Activated CD4-positive, alpha-beta memory T cell treated with anti-CD3 and anti-CD28 coated beads for 36 hours (primary cell): ENCODE measurements around the gene TPRN. TPM values are rescaled to one million over a fixed set of nuclear protein-coding genes. Genes with fewer than 3 reads are reported as not detected.
A peak's percentile ranks its signal among the peaks of the same experiment; 100 is the strongest.

Experiments
- CTCF ChIA-PET: fragments of 350-600 bp; sonication (Branson Sonifier 250); formaldehyde crosslinking; loops from one replicate; lab custom pipeline; 2021; ENCODE audit warnings: antibody characterized with exemption, inconsistent platforms; lab: Charles Lee
- POLR2A ChIA-PET: fragments of 350-600 bp; sonication (Branson Sonifier 250); formaldehyde crosslinking; loops from one replicate; lab custom pipeline; 2021; ENCODE audit warnings: antibody characterized with exemption; lab: Charles Lee
- DNase-seq: peaks from one replicate; pipeline ENCODE4 v3.0.0-alpha.2; 2020
- H3K27ac Mint-ChIP-seq: one replicate; pipeline ENCODE4 v1.8.0; 2021; ENCODE audit warnings: mixed read lengths
- H3K27me3 Mint-ChIP-seq: one replicate; pipeline ENCODE4 v1.8.0; 2021; ENCODE audit warnings: mixed read lengths
- H3K36me3 Mint-ChIP-seq: one replicate; pipeline ENCODE4 v1.8.0; 2021; ENCODE audit warnings: mixed read lengths
- H3K4me1 Mint-ChIP-seq: one replicate; pipeline ENCODE4 v1.8.0; 2021; ENCODE audit warnings: low read depth, mixed read lengths
- H3K4me3 Mint-ChIP-seq: one replicate; pipeline ENCODE4 v1.8.0; 2021; ENCODE audit warnings: mild to moderate bottlenecking, mixed read lengths
- H3K9me3 Mint-ChIP-seq: one replicate; pipeline ENCODE4 v1.8.0; 2021; ENCODE audit warnings: mixed read lengths
- intact Hi-C: fragments of 100-400 bp; cut with micrococcal nuclease; formaldehyde crosslinking; loops from one replicate; pipeline ENCODE4 v1.15.1; 2023
- total RNA-seq, 2 experiments: library from RNA; stranded (reverse); gene quantifications; one replicate each; pipeline ENCODE4 v1.2.3, GENCODE V29; 2021

Gene TPRN
- total RNA-seq, 2 experiments from 2014 or later, result 6.1 to 6.7 TPM

- POLR2A ChIA-PET, result interaction anchor here (0.7 to 2.9 kb wide), 4 partner anchors 9 to 50 kb away, joined by 3 to 18 read pairs (median 12); partner anchors contain the start of genes NDOR1, TMEM203, TPRN and TUBB4B
- Mint-ChIP-seq H3K4me3 (peak overlapping the region; percentile 48), H3K27ac (no peak overlapping the region), H3K36me3 (peaks cover 11% of the 10 kb centered on the region), H3K9me3 (no peaks in the 10 kb centered on the region), H3K4me1 (peaks cover 38% of the 10 kb centered on the region), H3K27me3 (no peaks in the 10 kb centered on the region)
- CTCF ChIA-PET, result interaction anchor here (1.4 to 3.4 kb wide), 8 partner anchors 8 to 61 kb away, joined by 3 to 14 read pairs (median 8); partner anchors contain the start of genes CYSRT1, NDOR1, RNF208 and RNF224
- intact Hi-C loops, result no loop called here
- DNase-seq, result no peak
Measured at GRCh38 chr9:137190315-137190856, 10.2 kb downstream of the TPRN start.

DNA sequence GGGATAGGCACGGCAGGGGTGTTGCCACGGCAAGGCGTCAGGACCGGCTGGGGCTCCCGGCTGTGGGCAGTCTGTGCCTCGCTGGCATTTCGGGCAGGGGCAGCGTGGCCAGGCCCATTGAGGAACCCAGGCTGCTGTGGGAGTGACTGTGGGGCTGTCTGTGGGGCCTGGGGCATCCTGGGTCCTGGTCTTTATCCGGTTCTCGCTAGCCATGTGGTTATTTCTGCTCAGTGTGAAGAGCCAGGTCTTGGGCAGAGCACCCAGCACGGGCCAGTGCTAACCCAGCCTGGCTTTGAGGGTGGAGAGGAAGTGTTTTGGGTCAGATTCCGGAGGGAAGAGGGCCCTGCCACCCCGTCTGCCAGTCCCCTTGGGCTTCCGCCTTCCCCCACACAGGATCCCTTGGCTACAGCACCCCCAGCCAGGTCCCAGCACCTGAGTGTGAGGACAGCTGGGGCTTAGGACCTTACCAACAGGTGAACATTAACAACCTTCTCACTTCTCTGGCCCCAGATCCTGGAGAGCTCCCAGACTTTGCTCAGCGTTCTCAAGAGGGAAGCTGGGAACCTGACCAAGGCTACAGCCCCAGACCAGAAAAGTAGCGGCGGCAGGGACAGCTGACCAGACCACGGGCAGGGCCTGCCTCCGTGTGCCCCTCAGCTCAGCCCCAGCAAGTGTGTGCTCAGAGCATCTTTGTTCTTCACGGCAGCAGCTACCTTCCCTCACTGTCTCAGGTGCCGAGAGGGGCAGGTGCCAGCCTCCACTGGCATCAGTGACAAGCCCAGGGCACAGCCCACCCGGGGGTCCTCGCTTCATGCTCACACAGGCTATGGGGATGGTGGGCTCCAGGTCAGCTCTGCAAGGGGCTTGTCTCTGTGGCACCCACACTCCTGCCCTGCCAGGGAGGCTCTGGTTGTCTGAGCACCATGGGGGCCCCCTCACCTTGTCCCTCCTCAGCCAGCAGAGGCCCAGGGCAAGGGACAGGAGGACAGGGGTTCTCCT is 10.9 kb downstream of the TPRN start:
- intact Hi-C loops, result loop anchor here (1.0 kb wide), 1 partner anchor 60 kb away; no protein-coding TSS in a partner anchor
- Mint-ChIP-seq H3K4me1 (peaks cover 38% of the 10 kb centered on the region), H3K4me3 (peak overlapping the region; percentile 97), H3K27ac (peak overlapping the region; percentile 93), H3K9me3 (no peaks in the 10 kb centered on the region), H3K36me3 (peaks cover 11% of the 10 kb centered on the region), H3K27me3 (no peaks in the 10 kb centered on the region)
- ChIA-PET CTCF (interaction anchor here (0.8 to 3.4 kb wide), 21 partner anchors 9 to 155 kb away, joined by 3 to 14 read pairs (median 4); partner anchors contain the start of genes CYSRT1, DPP7, NDOR1 and NELFB), POLR2A (interaction anchor here (0.5 to 2.9 kb wide), 16 partner anchors 8 to 383 kb away, joined by 3 to 18 read pairs (median 4); partner anchors contain the start of genes NDOR1, TMEM203, TPRN and TUBB4B)
- DNase-seq, result no peak

DNA sequence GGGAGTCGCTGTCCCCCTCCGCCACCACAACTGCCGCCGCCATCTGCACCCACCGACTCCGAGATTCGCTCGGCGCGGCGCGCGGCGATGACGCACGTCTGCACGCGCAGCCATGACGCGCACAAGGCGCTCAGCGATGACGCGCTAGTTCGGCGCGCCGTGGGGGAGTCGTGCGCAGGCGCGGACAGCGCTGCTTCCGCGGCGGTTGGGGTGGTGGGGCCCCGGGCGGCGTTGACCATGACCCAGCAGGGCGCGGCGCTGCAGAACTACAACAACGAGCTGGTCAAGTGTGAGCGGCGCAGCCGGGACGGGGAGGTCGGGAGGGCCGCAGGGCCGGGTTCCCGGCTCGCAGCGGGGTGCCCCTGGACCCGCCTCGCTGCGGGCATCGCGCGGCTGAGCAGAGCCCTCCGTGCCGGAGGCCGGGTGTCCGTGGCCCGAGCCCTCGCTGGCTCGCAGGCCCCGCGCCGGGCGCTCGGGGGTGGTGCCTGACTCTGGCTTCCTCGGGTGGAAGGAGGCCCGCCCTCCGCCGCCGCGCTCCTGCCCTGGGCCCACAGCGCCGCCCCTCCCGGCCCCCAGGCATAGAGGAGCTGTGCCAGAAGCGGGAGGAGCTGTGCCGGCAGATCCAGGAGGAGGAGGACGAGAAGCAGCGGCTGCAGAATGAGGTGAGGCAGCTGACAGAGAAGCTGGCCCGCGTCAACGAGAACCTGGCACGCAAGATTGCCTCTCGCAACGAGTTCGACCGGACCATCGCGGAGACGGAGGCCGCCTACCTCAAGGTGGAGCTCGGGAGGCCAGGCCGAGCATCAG is 11.8 kb downstream of the TPRN start, which contains the start of the genes ANAPC2 and SSNA1:
Gene ANAPC2 (minus strand): TSS at position 71 of the 807 bp plus-strand sequence. CDS start 28 bp downstream, at position 43.
Gene SSNA1 (plus strand): TSS at position 187 of the 807 bp plus-strand sequence. CDS start 51 bp downstream, at position 238.
- Mint-ChIP-seq H3K27ac (peak within 1 kb of the TSS; percentile 93), H3K4me1 (peaks cover 40% of the 10 kb centered on the region), H3K9me3 (no peaks in the 10 kb centered on the region), H3K4me3 (peak within 1 kb of the TSS; percentile 97), H3K36me3 (peaks cover 17% of the 10 kb centered on the region), H3K27me3 (no peaks in the 10 kb centered on the region)
- POLR2A ChIA-PET, result interaction anchor here (0.5 to 2.9 kb wide), 16 partner anchors 9 to 382 kb away, joined by 3 to 18 read pairs (median 4); partner anchors contain the start of genes NDOR1, TMEM203, TPRN and TUBB4B
- CTCF ChIA-PET, result interaction anchor here (0.8 to 3.4 kb wide), 20 partner anchors 10 to 154 kb away, joined by 3 to 14 read pairs (median 4); partner anchors contain the start of genes CYSRT1, DPP7, NDOR1 and NELFB
- intact Hi-C loops, result loop anchor here (1.0 kb wide), 5 partner anchors 12 to 59 kb away; partner anchors contain the start of genes NDOR1, TMEM203 and TPRN
- peak; percentile 95 for DNase-seq

- intact Hi-C loops, result loop anchor here (1.0 kb wide), 4 partner anchors 12 to 52 kb away; partner anchors contain the start of genes NDOR1, TMEM203 and TPRN
- ChIA-PET POLR2A (interaction anchor here (0.8 to 2.9 kb wide), 11 partner anchors 13 to 61 kb away, joined by 3 to 18 read pairs (median 5); partner anchors contain the start of genes CYSRT1, NDOR1, TMEM203 and TPRN), CTCF (interaction anchor here (0.7 to 3.4 kb wide), 9 partner anchors 13 to 153 kb away, joined by 3 to 14 read pairs (median 11); partner anchors contain the start of genes NDOR1, RNF208, TMEM203 and TPRN)
- peak overlapping the region; percentile 81 for H3K27ac Mint-ChIP-seq
- peaks cover 20% of the 10 kb centered on the region for H3K36me3 Mint-ChIP-seq
- H3K9me3 Mint-ChIP-seq, result no peaks in the 10 kb centered on the region
- DNase-seq, result no peak
- H3K4me3 Mint-ChIP-seq, result peak overlapping the region; percentile 95
- peaks cover 40% of the 10 kb centered on the region for H3K4me1 Mint-ChIP-seq
- H3K27me3 Mint-ChIP-seq, result no peaks in the 10 kb centered on the region
Measured at GRCh38 chr9:137188086-137188489, 12.5 kb downstream of the TPRN start.

DNA sequence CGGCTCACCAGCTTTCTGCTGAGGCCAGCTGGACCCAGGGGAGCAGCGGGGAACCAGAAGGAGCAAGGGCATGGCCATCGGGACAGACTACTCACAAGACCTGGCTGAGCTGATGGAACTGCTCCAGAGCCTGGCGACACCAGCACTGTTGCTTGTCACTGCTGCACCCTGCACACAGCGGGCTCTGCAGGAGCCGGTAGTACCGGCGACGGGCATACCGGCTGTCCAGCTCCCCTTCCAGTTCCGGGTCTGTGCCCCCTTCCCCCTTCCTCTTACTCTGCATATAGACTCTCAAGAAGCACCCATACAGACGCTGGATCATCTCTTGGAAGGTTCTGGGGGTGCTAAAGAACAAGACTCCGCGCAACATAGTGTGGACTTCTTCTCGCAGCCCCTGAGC is 13.2 kb downstream of the TPRN start:
- CTCF ChIA-PET, result interaction anchor here (0.7 to 3.4 kb wide), 5 partner anchors 13 to 53 kb away, joined by 3 to 14 read pairs (median 12); partner anchors contain the start of genes NDOR1, RNF208, TMEM203 and TPRN
- Mint-ChIP-seq H3K27me3 (no peaks in the 10 kb centered on the region), H3K4me1 (peaks cover 40% of the 10 kb centered on the region), H3K27ac (peak overlapping the region; percentile 81), H3K9me3 (no peaks in the 10 kb centered on the region), H3K4me3 (peak overlapping the region; percentile 95), H3K36me3 (peaks cover 20% of the 10 kb centered on the region)
- DNase-seq, result no peak
- intact Hi-C loops, result no loop called here
- POLR2A ChIA-PET, result interaction anchor here (0.8 to 2.9 kb wide), 5 partner anchors 18 to 60 kb away, joined by 3 to 13 read pairs (median 4); partner anchors contain the start of genes CYSRT1, NDOR1 and TMEM203

DNA sequence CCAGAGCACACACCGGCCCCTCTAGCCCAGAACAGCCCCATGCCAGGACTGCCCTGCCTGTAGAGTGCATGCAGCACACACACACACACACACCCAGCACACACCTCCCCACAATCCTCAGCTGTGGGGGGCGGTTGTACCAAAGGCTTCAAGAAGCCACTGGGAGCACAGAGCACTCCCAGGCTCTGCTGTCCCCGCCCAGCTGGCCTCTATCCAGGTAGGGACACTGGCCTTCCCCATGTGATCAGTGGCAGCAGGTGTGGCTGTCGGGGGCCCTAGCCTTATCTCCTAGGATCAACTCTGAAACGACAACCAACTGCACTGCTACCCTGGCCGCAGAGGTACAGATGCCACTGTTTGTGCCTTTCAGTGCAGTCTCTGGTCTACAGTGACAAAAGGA is 14.2 kb downstream of the TPRN start:
- Mint-ChIP-seq H3K27ac (no peak overlapping the region), H3K4me1 (peaks cover 40% of the 10 kb centered on the region), H3K27me3 (no peaks in the 10 kb centered on the region), H3K36me3 (peaks cover 23% of the 10 kb centered on the region), H3K9me3 (no peaks in the 10 kb centered on the region), H3K4me3 (peak overlapping the region; percentile 95)
- intact Hi-C loops, result no loop called here
- ChIA-PET CTCF (interaction anchor here (1.1 kb wide), 1 partner anchor 50 kb away, joined by 3 read pairs; no protein-coding TSS in a partner anchor), POLR2A (no interaction called here)
- DNase-seq, result no peak

GRCh38 chr9:137185921-137186320 is 14.6 kb downstream of the TPRN start:
- Mint-ChIP-seq H3K36me3 (peaks cover 22% of the 10 kb centered on the region), H3K4me3 (no peak overlapping the region)

GRCh38 chr9:137184881-137185660 is 15.5 kb downstream of the TPRN start:
- Mint-ChIP-seq H3K4me3 (no peak overlapping the region), H3K9me3 (no peaks in the 10 kb centered on the region), H3K36me3 (peaks cover 17% of the 10 kb centered on the region), H3K4me1 (peaks cover 32% of the 10 kb centered on the region), H3K27me3 (no peaks in the 10 kb centered on the region), H3K27ac (no peak overlapping the region)
- ChIA-PET POLR2A (no interaction called here), CTCF (no interaction called here)
- intact Hi-C loops, result no loop called here
- DNase-seq, result no peak

More at GRCh38 chr9:137185921-137186320, 14.6 kb downstream of the TPRN start:
- ChIA-PET CTCF (interaction anchor here (1.1 kb wide), 1 partner anchor 51 kb away, joined by 3 read pairs; no protein-coding TSS in a partner anchor), POLR2A (no interaction called here)
- intact Hi-C loops, result no loop called here
- peaks cover 38% of the 10 kb centered on the region for H3K4me1 Mint-ChIP-seq
- no peaks in the 10 kb centered on the region for H3K9me3 Mint-ChIP-seq
- H3K27ac Mint-ChIP-seq, result no peak overlapping the region
- DNase-seq, result no peak
- H3K27me3 Mint-ChIP-seq, result no peaks in the 10 kb centered on the region

GRCh38 chr9:137183980-137184595 is 16.5 kb downstream of the TPRN start:
- intact Hi-C loops, result no loop called here
- ChIA-PET POLR2A (no interaction called here), CTCF (no interaction called here)
- Mint-ChIP-seq H3K4me3 (no peak overlapping the region), H3K36me3 (peaks cover 16% of the 10 kb centered on the region), H3K4me1 (peaks cover 24% of the 10 kb centered on the region), H3K27me3 (no peaks in the 10 kb centered on the region), H3K27ac (no peak overlapping the region), H3K9me3 (no peaks in the 10 kb centered on the region)
- DNase-seq, result no peak
